H9 (cell line): Measurements from ENCODE around the gene ACADSB. TPM values are rescaled to one million over a fixed set of nuclear protein-coding genes. Genes with fewer than 3 reads are reported as not detected.

ENCODE experiments used
- DNase-seq: peaks from one replicate; pipeline ENCODE4 v3.0.0-alpha.2; 2017
- H2AFZ ChIP-seq: one replicate; pipeline ENCODE4 v1.6.1; 2013; ENCODE audit warnings: mild to moderate bottlenecking, low read length, control low read depth, moderate library complexity
- H2AK5ac ChIP-seq: 2 replicates; pipeline ENCODE4 v1.6.1; 2013; ENCODE audit warnings: low read length, control low read depth, mixed read lengths; ENCODE audit not compliant: insufficient read length
- H2BK120ac ChIP-seq: one replicate; pipeline ENCODE4 v1.6.1; 2013; ENCODE audit warnings: low read depth, mild to moderate bottlenecking, low read length, control low read depth, inconsistent platforms; ENCODE audit not compliant: poor library complexity, severe bottlenecking
- H2BK12ac ChIP-seq: 2 replicates; pipeline ENCODE4 v1.6.1; 2013; ENCODE audit warnings: low read length, control low read depth, mixed read lengths, low read depth; ENCODE audit not compliant: insufficient read length
- H2BK15ac ChIP-seq: 2 replicates; pipeline ENCODE4 v1.6.1; 2013; ENCODE audit warnings: low read depth, low read length, control low read depth
- H2BK20ac ChIP-seq: one replicate; pipeline ENCODE4 v1.6.1; 2013; ENCODE audit warnings: low read depth, mild to moderate bottlenecking, low read length, control low read depth, inconsistent platforms; ENCODE audit not compliant: poor library complexity, severe bottlenecking
- H2BK5ac ChIP-seq: 2 replicates; pipeline ENCODE4 v1.6.1; 2013; ENCODE audit warnings: low read length, control low read depth, mixed read lengths; ENCODE audit not compliant: insufficient read length
- H3K14ac ChIP-seq: 2 replicates; pipeline ENCODE4 v1.6.1; 2013; ENCODE audit warnings: low read length, control low read depth; ENCODE audit not compliant: insufficient read depth
- H3K18ac ChIP-seq: 2 replicates; pipeline ENCODE4 v1.6.1; 2013; ENCODE audit warnings: low read depth, mild to moderate bottlenecking, mixed read lengths, low read length, control low read depth; ENCODE audit not compliant: insufficient read length
- H3K23ac ChIP-seq: 2 replicates; pipeline ENCODE4 v1.6.1; 2013; ENCODE audit warnings: low read length, control low read depth, mixed read lengths, low read depth; ENCODE audit not compliant: insufficient read length
- H3K23me2 ChIP-seq: 2 replicates; pipeline ENCODE4 v1.6.1; 2013; ENCODE audit warnings: low read depth, mild to moderate bottlenecking, mixed read lengths, low read length, control low read depth; ENCODE audit not compliant: insufficient read length, poor library complexity, severe bottlenecking
- H3K27ac ChIP-seq: 2 replicates; pipeline ENCODE4 v1.5.1; 2013; ENCODE audit warnings: low read length, control low read depth, mixed read lengths, low read depth; ENCODE audit not compliant: insufficient read length
- H3K27me3 ChIP-seq: 2 replicates; pipeline ENCODE4 v1.6.1; 2013; ENCODE audit warnings: low read length, control low read depth, inconsistent platforms; ENCODE audit not compliant: insufficient read depth
- H3K4ac ChIP-seq: 2 replicates; pipeline ENCODE4 v1.6.1; 2013; ENCODE audit warnings: low read depth, mild to moderate bottlenecking, control low read depth, inconsistent platforms, low read length, moderate library complexity
- H3K4me1 ChIP-seq: 2 replicates; pipeline ENCODE4 v1.6.1; 2013; ENCODE audit warnings: low read length, control low read depth, inconsistent platforms; ENCODE audit not compliant: insufficient read depth
- H3K4me2 ChIP-seq: 2 replicates; pipeline ENCODE4 v1.6.1; 2013; ENCODE audit warnings: low read length, control low read depth, mixed read lengths; ENCODE audit not compliant: insufficient read length, insufficient read depth
- H3K56ac ChIP-seq: 2 replicates; pipeline ENCODE4 v1.6.1; 2013; ENCODE audit warnings: low read depth, mild to moderate bottlenecking, mixed read lengths, low read length, control low read depth; ENCODE audit not compliant: insufficient read length
- H3K79me1 ChIP-seq: 2 replicates; pipeline ENCODE4 v1.6.1; 2013; ENCODE audit warnings: low read depth, mild to moderate bottlenecking, moderate library complexity, low read length, control low read depth, inconsistent platforms; ENCODE audit not compliant: insufficient read depth, poor library complexity, severe bottlenecking
- H3K79me2 ChIP-seq: 2 replicates; pipeline ENCODE4 v1.6.1; 2013; ENCODE audit warnings: low read length, control low read depth, inconsistent platforms; ENCODE audit not compliant: insufficient read depth
- H3K9ac ChIP-seq: 2 replicates; pipeline ENCODE4 v1.6.1; 2013; ENCODE audit warnings: low read length, control low read depth, mixed read lengths; ENCODE audit not compliant: insufficient read length; ENCODE audit errors: extremely low read depth
- H3K9me3 ChIP-seq: one replicate; pipeline ENCODE4 v1.6.1; 2013; ENCODE audit warnings: low read depth, low read length, inconsistent platforms; ENCODE audit not compliant: control insufficient read depth
- H3T11ph ChIP-seq: one replicate; pipeline ENCODE4 v1.6.1; 2013; ENCODE audit warnings: mild to moderate bottlenecking, low read length, control low read depth, inconsistent platforms
- H4K20me1 ChIP-seq: one replicate; pipeline ENCODE4 v1.6.1; 2013; ENCODE audit not compliant: control insufficient read depth, insufficient read length, insufficient read depth
- H4K5ac ChIP-seq: 2 replicates; pipeline ENCODE4 v1.6.1; 2013; ENCODE audit warnings: low read depth, mild to moderate bottlenecking, mixed read lengths, low read length, control low read depth; ENCODE audit not compliant: insufficient read length
- H4K8ac ChIP-seq: replicated peaks from 2 replicates; pipeline ENCODE4 v1.6.1; 2013; ENCODE audit warnings: low read length, control low read depth, mixed read lengths, low read depth; ENCODE audit not compliant: insufficient read length
- H4K91ac ChIP-seq: 2 replicates; pipeline ENCODE4 v1.6.1; 2013; ENCODE audit warnings: low read depth, mild to moderate bottlenecking, moderate library complexity, mixed read lengths, low read length, control low read depth; ENCODE audit not compliant: insufficient read length
- H3K27ac Mint-ChIP-seq, 3 experiments: 2 replicates in 2 of 3; 3 replicates in 1 of 3; pipeline ENCODE4 v1.8.0; 2020 to 2021; ENCODE audit warnings: mixed read lengths in 3 of 3, mild to moderate bottlenecking in 1 of 3, moderate library complexity in 1 of 3
- H3K27me3 Mint-ChIP-seq: 2 replicates; pipeline ENCODE4 v1.8.0; 2021; ENCODE audit warnings: low read depth, mild to moderate bottlenecking, moderate library complexity, mixed read lengths
- H3K36me3 Mint-ChIP-seq, 3 experiments: 2 replicates in 2 of 3; 3 replicates in 1 of 3; pipeline ENCODE4 v1.8.0; 2020 to 2021; ENCODE audit warnings: low read depth in 3 of 3, mixed read lengths in 3 of 3; ENCODE audit not compliant: insufficient read depth in 1 of 3
- H3K4me1 Mint-ChIP-seq, 2 experiments: 2 replicates each; pipeline ENCODE4 v1.8.0; 2020; ENCODE audit warnings: mixed read lengths in 2 of 2
- H3K4me3 Mint-ChIP-seq, 2 experiments: 2 replicates in 1 of 2; 3 replicates in 1 of 2; pipeline ENCODE4 v1.8.0; 2020 to 2021; ENCODE audit warnings: mild to moderate bottlenecking in 2 of 2, mixed read lengths in 2 of 2, moderate library complexity in 1 of 2
- H3K9me3 Mint-ChIP-seq, 2 experiments: 2 replicates in 1 of 2; 3 replicates in 1 of 2; pipeline ENCODE4 v1.8.0; 2020; ENCODE audit warnings: mild to moderate bottlenecking in 2 of 2, mixed read lengths in 2 of 2, moderate library complexity in 1 of 2
- CTCF ChIP-seq: fragments of 200-600 bp; sonication (generic); conservative IDR thresholded peaks from 3 replicates; pipeline ENCODE4 v1.8.0; 2021; ENCODE audit warnings: antibody characterized with exemption, mild to moderate bottlenecking
- WGBS: extraction: QIAGEN DNeasy Blood & Tissue Kit; methylation state at CpG from one replicate; pipeline ENCODE4 v1.1.7; 2013; ENCODE audit warnings: missing lambda C conversion rate, low lambda C conversion rate, mixed read lengths; ENCODE audit not compliant: insufficient read length; ENCODE audit errors: extremely low coverage; 5-methylcytosine and 5-hydroxymethylcytosine counted together
- total RNA-seq: library from RNA; stranded (reverse); gene quantifications from 2 replicates; pipeline ENCODE4 v1.2.1, GENCODE V29; 2021

The ACADSB gene
- total RNA-seq, 1 experiment from 2014 or later: 35.1 TPM

GRCh38 chr10:123007558-123008354, 1.1 kb upstream of the ACADSB start:
- no peak overlapping the region for H2BK20ac ChIP-seq
- peak overlapping the region; percentile 64 for H3K4me2 ChIP-seq
- H3K79me2 ChIP-seq: peaks cover 3% of the 10 kb centered on the region; the same call in 1 of the 2 replicates
- no peak overlapping the region for H3K18ac ChIP-seq
- no peak overlapping the region for H4K5ac ChIP-seq
- H3K14ac ChIP-seq: no peak overlapping the region
- H2AK5ac ChIP-seq: no peak overlapping the region
- Mint-ChIP-seq H3K36me3 (peaks cover 11 to 18% (median 11%) of the 10 kb centered on the region in 3 experiments; a peak in 6 of 7 replicates), H3K27me3 (peaks cover 28% of the 10 kb centered on the region), H3K4me3 (peak overlapping the region; percentile 96 to 100), H3K4me1 (peaks cover 29 to 31% of the 10 kb centered on the region in 2 experiments), H3K27ac (peak overlapping the region in 2 of 3 experiments; percentile 59 to 62; a peak in 5 of 7 replicates), H3K9me3 (peaks cover 0 to 3% of the 10 kb centered on the region in 2 experiments; a peak in 2 of 5 replicates)
- H3K9me3 ChIP-seq: no peaks in the 10 kb centered on the region
- H2BK5ac ChIP-seq: no peak overlapping the region
- H3K9ac ChIP-seq: peak overlapping the region; percentile 88
- H3K79me1 ChIP-seq: no peaks in the 10 kb centered on the region
- H3K4ac ChIP-seq: no peak overlapping the region
- no peak overlapping the region for H2BK12ac ChIP-seq
- H3K27me3 ChIP-seq: peaks cover 16% of the 10 kb centered on the region; the same call in 1 of the 2 replicates
- no peak overlapping the region for H2BK15ac ChIP-seq
- no CpG with 5 or more reads among the region's 30 CpGs for WGBS
- H3K56ac ChIP-seq: no peak overlapping the region
- TF ChIP-seq CTCF: no peak
- H2AFZ ChIP-seq: no peak overlapping the region
- H3K4me1 ChIP-seq: 0 out of 2 replicates have a peak, but pooled peaks cover 2% of the 10 kb centered on the region
- H3T11ph ChIP-seq: no peak overlapping the region
- no peak overlapping the region for H3K23ac ChIP-seq
- H4K20me1 ChIP-seq: no peaks in the 10 kb centered on the region
- DNase-seq: peak; percentile 32
- peaks cover 18% of the 10 kb centered on the region for H3K23me2 ChIP-seq
- H2BK120ac ChIP-seq: no peak overlapping the region
- H3K27ac ChIP-seq: no peak overlapping the region
- H4K8ac ChIP-seq: no peak overlapping the region
- H4K91ac ChIP-seq: no peak overlapping the region
